Ishikawa (cell line): ENCODE results near the gene CADPS.

Experiments
- CEBPB ChIP-seq: IDR thresholded peaks from 2 replicates; pipeline ENCODE4 v1.6.1; 2012
- CREB1 ChIP-seq: IDR thresholded peaks from 2 replicates; pipeline ENCODE4 v1.6.1; 2012; ENCODE audit warnings: low read depth
- EGR1 ChIP-seq: IDR thresholded peaks from 2 replicates; pipeline ENCODE4 v1.6.1; 2012
- EP300 ChIP-seq: IDR thresholded peaks from 2 replicates; pipeline ENCODE4 v1.6.1; 2012; ENCODE audit warnings: borderline replicate concordance
- FOXM1 ChIP-seq: IDR thresholded peaks from 2 replicates; pipeline ENCODE4 v1.6.1; 2012; ENCODE audit warnings: low read depth, borderline replicate concordance
- NFIC ChIP-seq: IDR thresholded peaks from 2 replicates; pipeline ENCODE4 v1.6.1; 2012
- RAD21 ChIP-seq: IDR thresholded peaks from 2 replicates; pipeline ENCODE4 v1.6.1; 2012; ENCODE audit warnings: low read depth
- TAF1 ChIP-seq: IDR thresholded peaks from 2 replicates; pipeline ENCODE4 v1.6.1; 2012; ENCODE audit warnings: low read depth, mild to moderate bottlenecking
- TCF12 ChIP-seq: IDR thresholded peaks from 2 replicates; pipeline ENCODE4 v1.6.1; 2012; ENCODE audit warnings: low read depth
- TEAD4 ChIP-seq: IDR thresholded peaks from 2 replicates; pipeline ENCODE4 v1.6.1; 2012
- YY1 ChIP-seq: IDR thresholded peaks from 2 replicates; pipeline ENCODE4 v1.6.1; 2012; ENCODE audit warnings: low read depth
- ZBTB7A ChIP-seq: IDR thresholded peaks from 2 replicates; pipeline ENCODE4 v1.6.1; 2012; ENCODE audit warnings: low read depth
- TF ChIP-seq, protein P1 (sequence below): IDR thresholded peaks from 2 replicates; pipeline ENCODE4 v1.6.1; 2012
- TF ChIP-seq, protein P2 (sequence below): IDR thresholded peaks from 2 replicates; pipeline ENCODE4 v1.6.1; 2012; ENCODE audit warnings: low read depth, mild to moderate bottlenecking
- TF ChIP-seq, protein P3 (sequence below): IDR thresholded peaks from 2 replicates; pipeline ENCODE4 v1.6.1; 2012

The CADPS gene

DNA sequence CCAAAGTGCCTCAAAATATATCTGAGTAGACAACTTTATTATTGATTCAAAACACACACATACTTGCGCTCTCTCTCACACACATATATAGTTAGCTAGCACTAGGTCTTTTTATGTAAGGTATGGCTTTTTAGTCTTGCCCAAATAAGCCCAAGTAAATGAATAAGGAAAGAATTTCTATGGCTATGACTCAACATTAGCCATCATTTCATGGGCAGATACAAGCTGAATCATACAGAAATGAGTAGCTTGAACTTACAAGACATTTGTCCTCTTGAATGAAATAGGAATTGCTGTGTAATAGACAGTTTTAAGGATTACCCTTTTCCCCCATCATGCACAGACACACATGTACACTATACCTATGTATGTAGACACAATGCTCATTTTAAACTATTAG, 4.9 kb downstream of the CADPS start:
- TF ChIP-seq NFIC: no peak
- no peak for TF ChIP-seq TCF12
- TF ChIP-seq TEAD4: no peak
- no peak for TF ChIP-seq CREB1

DNA sequence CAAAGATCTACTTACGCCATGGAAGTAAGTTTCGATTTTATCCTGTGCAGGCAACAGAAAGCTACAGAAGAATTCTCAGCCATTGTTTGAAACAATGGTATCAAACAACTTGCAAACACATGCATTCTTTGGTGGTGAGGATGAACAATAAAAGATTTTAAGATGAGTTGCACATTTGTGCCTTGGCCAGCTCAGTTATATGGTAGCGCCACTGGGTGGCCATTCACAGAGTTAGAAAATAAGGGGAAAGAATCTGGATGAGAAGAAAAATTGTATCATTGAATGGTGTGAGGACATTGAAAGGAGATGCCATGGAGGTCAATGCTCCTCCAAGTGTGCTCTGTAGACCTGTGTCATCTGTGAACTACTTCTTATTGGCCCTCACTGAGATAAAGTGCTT, 11.6 kb downstream of the CADPS start:
- TF ChIP-seq, protein P1, sequence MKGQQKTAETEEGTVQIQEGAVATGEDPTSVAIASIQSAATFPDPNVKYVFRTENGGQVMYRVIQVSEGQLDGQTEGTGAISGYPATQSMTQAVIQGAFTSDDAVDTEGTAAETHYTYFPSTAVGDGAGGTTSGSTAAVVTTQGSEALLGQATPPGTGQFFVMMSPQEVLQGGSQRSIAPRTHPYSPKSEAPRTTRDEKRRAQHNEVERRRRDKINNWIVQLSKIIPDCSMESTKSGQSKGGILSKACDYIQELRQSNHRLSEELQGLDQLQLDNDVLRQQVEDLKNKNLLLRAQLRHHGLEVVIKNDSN: no peak
- no peak for TF ChIP-seq TCF12

DNA sequence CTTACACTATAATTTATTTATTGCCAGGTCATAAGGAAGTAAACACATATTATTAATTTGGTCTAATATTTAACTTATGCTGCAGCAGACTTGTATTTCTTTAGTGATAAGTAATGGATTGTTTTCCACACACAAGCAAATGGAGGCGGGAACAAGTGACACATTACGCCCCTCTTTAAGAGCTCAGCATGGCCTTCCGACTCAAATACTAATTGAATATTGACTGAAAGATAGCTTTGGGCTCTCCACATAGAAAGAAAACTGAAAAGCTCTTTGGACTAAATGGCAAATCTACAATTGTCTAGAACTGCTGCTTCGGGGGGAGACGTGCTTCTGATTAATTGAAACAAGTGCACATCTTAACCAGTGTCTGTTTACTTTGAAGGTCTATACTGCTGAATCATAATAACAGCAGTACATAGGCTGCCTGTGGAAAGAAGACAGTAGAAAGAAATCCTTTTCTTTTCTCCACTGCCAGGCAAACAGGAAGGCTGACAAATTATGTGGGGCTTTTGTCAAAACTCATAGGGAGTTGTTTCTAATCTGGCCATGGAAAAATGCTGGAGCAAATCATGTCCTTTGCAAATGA, 15.9 kb downstream of the CADPS start:
- TF ChIP-seq RAD21 (no peak), NFIC (no peak), TAF1 (no peak), YY1 (no peak), EGR1 (no peak), TCF12 (no peak), CEBPB (no peak), FOXM1 (no peak), CREB1 (no peak), TEAD4 (no peak), EP300 (no peak)
- TF ChIP-seq, protein P1: no peak
- TF ChIP-seq, protein P2, sequence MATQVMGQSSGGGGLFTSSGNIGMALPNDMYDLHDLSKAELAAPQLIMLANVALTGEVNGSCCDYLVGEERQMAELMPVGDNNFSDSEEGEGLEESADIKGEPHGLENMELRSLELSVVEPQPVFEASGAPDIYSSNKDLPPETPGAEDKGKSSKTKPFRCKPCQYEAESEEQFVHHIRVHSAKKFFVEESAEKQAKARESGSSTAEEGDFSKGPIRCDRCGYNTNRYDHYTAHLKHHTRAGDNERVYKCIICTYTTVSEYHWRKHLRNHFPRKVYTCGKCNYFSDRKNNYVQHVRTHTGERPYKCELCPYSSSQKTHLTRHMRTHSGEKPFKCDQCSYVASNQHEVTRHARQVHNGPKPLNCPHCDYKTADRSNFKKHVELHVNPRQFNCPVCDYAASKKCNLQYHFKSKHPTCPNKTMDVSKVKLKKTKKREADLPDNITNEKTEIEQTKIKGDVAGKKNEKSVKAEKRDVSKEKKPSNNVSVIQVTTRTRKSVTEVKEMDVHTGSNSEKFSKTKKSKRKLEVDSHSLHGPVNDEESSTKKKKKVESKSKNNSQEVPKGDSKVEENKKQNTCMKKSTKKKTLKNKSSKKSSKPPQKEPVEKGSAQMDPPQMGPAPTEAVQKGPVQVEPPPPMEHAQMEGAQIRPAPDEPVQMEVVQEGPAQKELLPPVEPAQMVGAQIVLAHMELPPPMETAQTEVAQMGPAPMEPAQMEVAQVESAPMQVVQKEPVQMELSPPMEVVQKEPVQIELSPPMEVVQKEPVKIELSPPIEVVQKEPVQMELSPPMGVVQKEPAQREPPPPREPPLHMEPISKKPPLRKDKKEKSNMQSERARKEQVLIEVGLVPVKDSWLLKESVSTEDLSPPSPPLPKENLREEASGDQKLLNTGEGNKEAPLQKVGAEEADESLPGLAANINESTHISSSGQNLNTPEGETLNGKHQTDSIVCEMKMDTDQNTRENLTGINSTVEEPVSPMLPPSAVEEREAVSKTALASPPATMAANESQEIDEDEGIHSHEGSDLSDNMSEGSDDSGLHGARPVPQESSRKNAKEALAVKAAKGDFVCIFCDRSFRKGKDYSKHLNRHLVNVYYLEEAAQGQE: no peak
- TF ChIP-seq, protein P3, sequence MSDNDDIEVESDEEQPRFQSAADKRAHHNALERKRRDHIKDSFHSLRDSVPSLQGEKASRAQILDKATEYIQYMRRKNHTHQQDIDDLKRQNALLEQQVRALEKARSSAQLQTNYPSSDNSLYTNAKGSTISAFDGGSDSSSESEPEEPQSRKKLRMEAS: no peak

DNA sequence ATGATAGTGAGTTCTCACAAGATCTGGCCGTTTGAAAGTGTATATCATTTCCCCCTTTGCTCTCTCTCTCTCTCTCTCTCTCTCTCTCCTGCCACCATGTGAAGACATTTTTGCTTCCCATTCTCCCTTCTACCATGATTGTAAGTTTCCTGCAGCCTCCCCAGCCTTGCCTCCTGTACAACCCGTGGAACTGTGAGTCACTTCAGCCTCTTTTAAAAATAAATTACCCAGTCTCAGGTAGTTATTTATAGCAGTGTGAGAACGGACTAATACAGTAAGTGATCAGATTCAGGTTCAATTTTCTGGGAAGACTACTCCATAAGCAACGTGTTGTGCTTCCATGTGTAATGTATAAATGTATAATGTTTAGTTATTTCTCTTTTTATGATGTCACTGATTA, 29.2 kb downstream of the CADPS start:
- TF ChIP-seq TEAD4 (no peak), RAD21 (no peak), CREB1 (no peak), FOXM1 (no peak), CEBPB (no peak), NFIC (no peak), TCF12 (no peak), EP300 (no peak), ZBTB7A (no peak), TAF1 (no peak), YY1 (no peak), EGR1 (no peak)
- TF ChIP-seq, protein P2: no peak
- TF ChIP-seq, protein P1: no peak
- TF ChIP-seq, protein P3: no peak

DNA sequence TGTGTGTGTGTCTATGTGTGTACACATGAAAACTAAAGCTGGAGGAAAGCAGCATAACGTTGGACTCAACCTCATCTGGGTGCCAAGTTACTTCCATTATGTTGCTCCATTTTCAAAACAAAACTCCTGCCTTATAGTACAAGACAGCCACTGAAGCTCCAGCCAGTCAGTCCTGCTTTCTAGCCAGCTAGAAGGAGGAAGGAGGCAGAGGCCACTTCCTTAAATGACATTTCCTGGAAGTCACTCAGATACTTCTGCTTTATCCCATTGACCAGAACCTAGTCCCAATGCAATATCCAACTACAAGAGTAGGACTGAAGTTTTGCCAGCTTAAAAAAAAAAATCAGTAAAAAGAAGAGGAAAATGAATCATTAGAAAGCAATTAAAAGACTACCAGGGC, 31.7 kb downstream of the CADPS start:
- TF ChIP-seq NFIC: no peak
- TF ChIP-seq EP300: no peak
- no peak for TF ChIP-seq TCF12
- TF ChIP-seq, protein P3: no peak
- TF ChIP-seq FOXM1: no peak
- TF ChIP-seq, protein P2: no peak
